Liver (tissue), 3 donors: Measurements from ENCODE around the gene ZMYND8.

Experiments
- CTCF ChIP-seq: fragments of 150-350 bp; IDR thresholded peaks from 2 replicates; pipeline ENCODE4 v1.5.1; 2017; ENCODE audit warnings: improper control_type of control experiment, low read depth, low read length; ENCODE audit not compliant: missing input control
- HNF4G ChIP-seq: IDR thresholded peaks from 2 replicates; pipeline ENCODE4 v1.6.1; 2016; ENCODE audit warnings: antibody characterized with exemption
- MAX ChIP-seq: IDR thresholded peaks from 2 replicates; pipeline ENCODE4 v1.6.1; 2016; ENCODE audit warnings: antibody characterized with exemption
- NR2F2 ChIP-seq: IDR thresholded peaks from 2 replicates; pipeline ENCODE4 v1.6.1; 2016; ENCODE audit warnings: antibody characterized with exemption
- RAD21 ChIP-seq, 2 donors: IDR thresholded peaks; 2 replicates each; pipeline ENCODE4 v1.6.1; 2016; ENCODE audit warnings: antibody characterized with exemption in 2 of 2, mild to moderate bottlenecking in 2 of 2
- REST ChIP-seq: IDR thresholded peaks from 2 replicates; pipeline ENCODE4 v1.6.1; 2016; ENCODE audit warnings: antibody characterized with exemption, mild to moderate bottlenecking
- YY1 ChIP-seq: IDR thresholded peaks from 2 replicates; pipeline ENCODE4 v1.6.1; 2016; ENCODE audit warnings: antibody characterized with exemption, mild to moderate bottlenecking
- donor health status: healthy.
- donor health status: healthy.

GRCh38 chr20:47296950-47297349 lies 59.5 kb downstream of the ZMYND8 start:
- TF ChIP-seq CTCF (peak; percentile 20), HNF4G (no peak), RAD21 (IDR thresholded peaks at IDR 0.05) (peak; percentile 51 to 72), REST (no peak), MAX (no peak), NR2F2 (no peak), YY1 (no peak)
